Airway epithelial cell (primary cell): ENCODE measurements around the gene ANKFY1. TPM values are rescaled to one million over a fixed set of nuclear protein-coding genes. Genes with fewer than 3 reads are reported as not detected.

ENCODE experiments used
- total RNA-seq: library from RNA; depleted of rRNA; stranded (reverse); fragments of >200 nt; gene quantifications from 2 replicates; pipeline ENCODE4 v1.2.3, GENCODE V29; 2015

The ANKFY1 gene, protein sequence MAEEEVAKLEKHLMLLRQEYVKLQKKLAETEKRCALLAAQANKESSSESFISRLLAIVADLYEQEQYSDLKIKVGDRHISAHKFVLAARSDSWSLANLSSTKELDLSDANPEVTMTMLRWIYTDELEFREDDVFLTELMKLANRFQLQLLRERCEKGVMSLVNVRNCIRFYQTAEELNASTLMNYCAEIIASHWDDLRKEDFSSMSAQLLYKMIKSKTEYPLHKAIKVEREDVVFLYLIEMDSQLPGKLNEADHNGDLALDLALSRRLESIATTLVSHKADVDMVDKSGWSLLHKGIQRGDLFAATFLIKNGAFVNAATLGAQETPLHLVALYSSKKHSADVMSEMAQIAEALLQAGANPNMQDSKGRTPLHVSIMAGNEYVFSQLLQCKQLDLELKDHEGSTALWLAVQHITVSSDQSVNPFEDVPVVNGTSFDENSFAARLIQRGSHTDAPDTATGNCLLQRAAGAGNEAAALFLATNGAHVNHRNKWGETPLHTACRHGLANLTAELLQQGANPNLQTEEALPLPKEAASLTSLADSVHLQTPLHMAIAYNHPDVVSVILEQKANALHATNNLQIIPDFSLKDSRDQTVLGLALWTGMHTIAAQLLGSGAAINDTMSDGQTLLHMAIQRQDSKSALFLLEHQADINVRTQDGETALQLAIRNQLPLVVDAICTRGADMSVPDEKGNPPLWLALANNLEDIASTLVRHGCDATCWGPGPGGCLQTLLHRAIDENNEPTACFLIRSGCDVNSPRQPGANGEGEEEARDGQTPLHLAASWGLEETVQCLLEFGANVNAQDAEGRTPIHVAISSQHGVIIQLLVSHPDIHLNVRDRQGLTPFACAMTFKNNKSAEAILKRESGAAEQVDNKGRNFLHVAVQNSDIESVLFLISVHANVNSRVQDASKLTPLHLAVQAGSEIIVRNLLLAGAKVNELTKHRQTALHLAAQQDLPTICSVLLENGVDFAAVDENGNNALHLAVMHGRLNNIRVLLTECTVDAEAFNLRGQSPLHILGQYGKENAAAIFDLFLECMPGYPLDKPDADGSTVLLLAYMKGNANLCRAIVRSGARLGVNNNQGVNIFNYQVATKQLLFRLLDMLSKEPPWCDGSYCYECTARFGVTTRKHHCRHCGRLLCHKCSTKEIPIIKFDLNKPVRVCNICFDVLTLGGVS
- total RNA-seq = 11.5 and 17.4 TPM in 2 replicates

GRCh38 chr17:4263282-4264215, at the start of gene ANKFY1:
ANKFY1 (minus strand) TSS chr17:4263979; CDS start chr17:4263941, 38 bp downstream.

Other genes with a start within 250 kb of the ANKFY1 start
- 10.8 and 16.3 TPM in 2 replicates for gene ZZEF1, start 120.9 kb downstream of the ANKFY1 start, total RNA-seq
- gene CYB5D2, start 120.8 kb downstream of the ANKFY1 start, total RNA-seq = 20.2 and 24.9 TPM in 2 replicates
- gene UBE2G1, start 102.7 kb upstream of the ANKFY1 start, total RNA-seq = 56.0 and 65.2 TPM in 2 replicates
- not detected in 2 replicates for gene SPNS3, start 170.0 kb upstream of the ANKFY1 start, total RNA-seq
- 1.6 and 3.4 TPM in 2 replicates for gene SPNS2, start 234.9 kb upstream of the ANKFY1 start, total RNA-seq